NCI-H1092 treated with DMSO at 0.1 percent for 48 hours (cell line): ENCODE results near the gene ITIH4.
"Not testable (repeated sequence)": the region's sequence is repeated elsewhere in the genome, so short reads cannot be mapped to it uniquely, and the experiment has no call there.

Experiments
- DNase-seq: peaks from one replicate; lab custom pipeline; 2025; lab: John Stamatoyannopoulos, UW

The ITIH4 gene

DNA sequence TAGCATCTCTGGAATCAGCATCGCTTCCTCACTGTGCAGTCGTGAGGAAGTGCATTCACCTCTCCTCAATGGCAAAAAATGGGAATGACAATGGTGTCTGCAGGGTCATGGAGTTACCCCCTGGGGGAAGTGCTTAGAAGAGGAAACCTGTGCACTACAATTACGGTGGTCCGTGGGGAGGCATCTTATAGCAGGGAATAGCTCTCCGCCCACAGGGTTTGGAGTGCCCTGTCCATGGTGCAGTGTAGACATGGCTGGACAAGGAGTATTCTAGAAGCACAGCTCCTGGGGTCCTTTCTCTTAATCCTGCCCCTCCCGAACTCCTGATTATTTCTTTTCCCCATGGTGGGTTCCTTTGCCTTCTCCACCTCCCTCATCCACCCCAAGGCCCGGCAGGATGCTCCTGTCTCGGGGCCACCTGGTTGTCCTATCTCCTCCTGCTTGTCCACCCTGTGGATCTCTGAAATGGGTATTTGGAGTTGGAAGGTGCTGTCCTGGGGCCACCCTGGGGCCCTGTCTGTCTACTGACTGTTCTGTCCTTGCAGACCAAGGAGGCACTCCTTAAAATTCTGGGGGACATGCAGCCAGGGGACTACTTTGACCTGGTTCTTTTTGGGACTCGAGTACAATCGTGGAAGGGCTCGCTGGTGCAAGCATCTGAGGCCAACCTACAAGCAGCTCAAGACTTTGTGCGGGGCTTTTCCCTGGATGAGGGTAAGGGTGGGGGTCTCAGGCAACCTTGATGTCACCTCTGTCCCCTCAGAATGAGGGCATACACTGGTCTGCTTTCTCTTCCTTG is 47.9 kb downstream of the ITIH4 start:
- DNase-seq, result no peak

GRCh38 chr3:52781741-52782140 is 48.7 kb downstream of the ITIH4 start:
- DNase-seq, result no peak

- no peak for DNase-seq
These were observed 50.5 kb downstream of the ITIH4 start for GRCh38 chr3:52779837-52780585.

DNA sequence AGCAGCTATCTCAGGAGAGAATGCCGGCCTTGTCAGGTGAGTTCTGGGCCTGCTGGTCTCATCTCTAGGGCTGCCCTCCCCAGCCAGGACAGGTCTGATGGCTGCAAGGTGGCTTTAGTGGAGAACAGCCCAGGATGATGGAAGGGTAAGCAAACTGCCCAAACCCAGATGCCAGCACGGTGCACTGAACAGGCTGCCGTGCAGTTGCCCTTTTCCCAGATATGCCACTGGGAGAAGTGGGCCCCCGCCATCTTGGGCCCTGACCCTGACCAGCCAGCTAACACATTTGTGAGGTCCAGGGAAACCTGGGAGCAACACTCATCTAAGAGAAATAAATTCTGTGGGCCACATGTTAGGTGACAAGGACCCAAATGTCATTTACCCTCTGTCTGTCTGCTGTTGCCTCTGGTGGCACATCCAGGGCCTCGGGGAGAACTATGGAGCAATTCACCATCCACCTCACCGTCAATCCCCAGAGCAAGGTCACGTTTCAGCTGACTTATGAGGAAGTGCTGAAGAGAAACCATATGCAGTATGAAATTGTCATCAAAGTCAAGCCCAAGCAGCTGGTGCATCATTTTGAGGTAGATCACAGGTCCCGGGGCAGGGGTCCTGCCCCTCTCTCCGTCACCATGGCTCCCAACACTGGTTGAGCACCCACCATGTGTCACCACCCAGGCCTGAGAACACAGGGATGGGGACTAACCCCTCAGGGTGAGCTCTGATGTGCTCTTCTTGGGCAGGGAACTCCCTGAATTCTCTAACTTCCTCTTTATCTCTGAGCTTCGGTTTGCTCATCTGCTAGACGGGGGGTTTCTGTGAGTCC is 51.2 kb downstream of the ITIH4 start:
- DNase-seq, result no peak

DNA sequence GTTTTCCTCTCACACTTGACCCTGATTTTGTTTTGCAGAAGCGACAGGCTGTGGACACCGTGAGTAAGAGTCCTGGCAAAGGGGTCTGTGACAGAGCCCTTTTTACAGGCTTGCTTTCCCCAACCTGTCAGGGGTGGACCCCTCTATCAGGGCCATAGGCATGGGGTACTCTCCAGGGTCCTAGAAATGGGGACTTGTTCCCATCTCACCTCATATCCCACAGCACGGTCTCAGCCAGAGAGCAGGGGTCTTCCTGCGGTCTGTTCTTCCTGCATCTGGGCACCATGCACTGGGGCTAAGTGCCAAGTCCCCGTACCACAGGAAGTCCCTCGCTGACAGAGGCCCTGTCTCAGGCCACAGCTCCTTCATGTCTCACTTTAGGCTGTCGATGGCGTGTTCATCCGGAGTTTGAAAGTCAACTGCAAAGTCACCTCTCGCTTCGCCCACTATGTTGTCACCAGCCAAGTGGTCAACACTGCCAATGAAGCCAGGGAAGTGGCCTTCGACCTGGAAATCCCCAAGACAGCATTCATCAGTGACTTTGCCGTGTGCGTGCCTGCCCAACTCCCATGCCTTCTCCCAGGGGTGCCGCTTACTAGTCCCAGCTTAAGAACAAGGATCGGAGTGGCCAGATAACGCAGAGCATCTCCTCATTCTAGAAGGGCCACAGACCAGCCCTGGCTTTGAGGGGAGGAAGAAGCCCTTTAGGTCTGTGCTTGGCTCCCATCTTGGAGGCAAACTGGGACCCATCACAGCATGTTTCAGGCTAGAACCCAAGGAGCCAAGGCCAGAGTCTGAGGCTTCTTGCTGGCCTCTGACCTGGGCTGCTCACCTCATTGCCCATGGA is 52.3 kb downstream of the ITIH4 start:
- no peak for DNase-seq

DNA sequence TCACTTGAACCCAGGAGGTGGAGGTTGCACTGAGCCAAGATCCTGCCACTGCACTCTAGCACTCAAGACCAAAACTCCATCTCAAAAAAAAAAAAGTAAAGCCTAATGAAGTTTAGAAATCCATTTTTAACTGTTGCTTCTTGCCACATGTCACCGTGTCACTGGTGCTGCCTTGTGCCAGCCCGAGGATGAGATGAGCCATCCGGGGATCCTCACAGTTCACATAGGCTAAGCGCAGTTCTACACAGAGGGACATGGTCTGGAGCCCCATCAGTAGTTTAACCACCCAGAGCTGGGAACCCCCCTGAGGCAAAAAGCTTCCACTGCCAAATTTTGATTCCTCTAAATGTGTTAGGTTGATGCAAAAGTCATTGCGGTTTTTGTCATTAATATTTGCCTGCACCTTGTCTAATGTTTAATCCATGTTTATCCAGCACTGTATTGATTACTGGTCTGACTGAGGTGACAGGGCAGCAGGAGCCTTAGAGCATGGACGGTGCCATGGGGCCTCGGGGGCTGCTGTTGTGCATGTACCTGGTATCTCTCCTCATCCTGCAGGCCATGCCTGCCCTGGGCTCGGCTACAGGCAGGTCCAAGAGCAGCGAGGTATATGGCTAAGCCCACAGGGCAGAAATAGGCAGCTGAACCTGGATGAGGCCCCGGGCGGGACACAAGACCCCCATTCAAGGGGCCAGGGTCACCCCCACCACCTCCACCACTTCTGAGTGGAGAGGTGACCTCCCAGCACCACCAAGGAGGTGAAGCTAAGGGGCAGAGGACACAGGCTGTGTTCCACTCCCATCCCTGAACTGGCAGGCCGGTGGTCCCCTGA is 53.1 kb downstream of the ITIH4 start, which contains the start of gene ITIH1:
Gene ITIH1 (plus strand): TSS at position 473 of the 832 bp plus-strand sequence. CDS start 17 bp downstream, at position 490.
- no peak for DNase-seq

GRCh38 chr3:52776486-52776885 is 54.0 kb downstream of the ITIH4 start:
- DNase-seq, result not testable (repeated sequence)

- DNase-seq, result no peak
These were observed 54.6 kb downstream of the ITIH4 start for GRCh38 chr3:52775877-52776276.

DNA sequence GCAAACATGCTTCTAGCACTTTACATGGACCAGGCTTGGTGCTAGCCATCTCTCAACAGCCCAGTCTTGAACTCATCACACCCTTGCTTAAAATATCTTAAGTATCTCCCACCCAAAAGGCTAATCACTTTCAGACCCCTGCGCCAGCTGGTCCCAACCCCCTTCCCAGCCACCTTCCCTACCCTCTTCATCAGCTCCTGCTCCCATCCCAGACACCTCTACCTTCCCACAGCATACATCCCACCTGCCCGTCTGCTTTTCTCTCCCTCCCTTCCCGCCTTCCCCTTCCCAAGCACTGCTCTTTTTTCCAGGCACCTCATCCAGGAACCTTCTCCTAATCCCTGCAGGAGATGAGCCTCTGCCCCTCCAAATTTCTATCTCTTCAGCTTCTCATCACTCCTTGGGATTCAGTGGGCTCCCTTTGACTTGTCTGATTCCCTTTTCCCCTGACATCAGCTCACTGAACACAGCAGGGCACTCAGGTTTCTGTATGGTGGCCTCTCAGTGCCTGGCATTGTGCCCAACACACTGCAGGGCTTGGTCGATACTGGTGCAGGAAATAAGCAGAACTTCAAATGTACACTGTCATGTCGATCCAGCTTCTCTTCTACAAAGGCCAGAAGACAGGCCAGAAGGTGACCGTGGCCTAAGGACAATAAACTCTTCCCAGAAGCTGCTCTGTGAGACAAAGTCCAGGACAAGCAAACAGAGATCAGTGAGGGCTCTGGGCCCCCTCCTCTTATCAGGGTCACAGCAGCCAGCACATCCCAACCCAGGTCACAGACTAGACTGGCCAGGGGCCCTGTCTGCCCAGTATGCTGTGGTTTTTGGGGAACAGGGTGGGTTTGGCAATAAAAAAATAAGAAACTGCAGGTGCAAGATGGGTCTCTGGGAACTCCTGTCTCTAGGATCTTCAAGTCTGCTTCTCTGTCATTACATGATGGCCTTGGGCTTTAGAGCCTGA is 55.3 kb downstream of the ITIH4 start:
- peak; percentile 47 for DNase-seq

- DNase-seq, result no peak
These were observed 56.3 kb downstream of the ITIH4 start for GRCh38 chr3:52774066-52774713.

DNA sequence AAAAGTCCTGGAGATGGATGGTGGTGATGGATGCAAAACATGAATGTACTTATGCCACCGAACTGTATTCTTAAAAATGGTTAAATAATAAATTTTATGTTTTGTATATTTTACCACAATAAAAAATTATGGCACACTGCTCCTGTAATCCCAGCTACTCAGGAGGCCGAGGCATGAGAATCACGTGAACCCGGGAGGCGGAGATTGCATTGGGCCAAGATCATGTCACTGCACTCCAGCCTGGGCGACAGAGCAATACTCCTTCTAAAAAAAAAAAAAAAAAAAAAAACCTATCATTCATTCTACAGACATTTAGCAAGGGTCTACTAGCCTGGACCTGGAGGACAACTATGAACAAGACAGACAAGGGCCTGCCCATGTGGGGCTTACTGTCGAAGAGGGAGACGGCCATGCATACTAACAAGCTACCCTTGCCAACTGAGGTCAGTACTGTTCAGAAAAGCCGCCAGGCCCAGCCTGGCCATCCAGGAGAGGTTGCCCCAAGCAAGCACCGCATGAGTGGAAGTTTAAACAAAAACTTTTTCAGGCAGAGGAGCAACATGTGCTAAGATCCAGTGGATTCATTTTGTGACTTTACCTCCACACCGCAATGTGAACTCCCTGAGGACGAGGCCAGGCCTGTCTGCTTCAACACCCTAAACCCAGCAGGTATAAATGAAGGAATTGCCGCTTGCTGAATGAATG is 57.0 kb downstream of the ITIH4 start:
- DNase-seq, result no peak

DNA sequence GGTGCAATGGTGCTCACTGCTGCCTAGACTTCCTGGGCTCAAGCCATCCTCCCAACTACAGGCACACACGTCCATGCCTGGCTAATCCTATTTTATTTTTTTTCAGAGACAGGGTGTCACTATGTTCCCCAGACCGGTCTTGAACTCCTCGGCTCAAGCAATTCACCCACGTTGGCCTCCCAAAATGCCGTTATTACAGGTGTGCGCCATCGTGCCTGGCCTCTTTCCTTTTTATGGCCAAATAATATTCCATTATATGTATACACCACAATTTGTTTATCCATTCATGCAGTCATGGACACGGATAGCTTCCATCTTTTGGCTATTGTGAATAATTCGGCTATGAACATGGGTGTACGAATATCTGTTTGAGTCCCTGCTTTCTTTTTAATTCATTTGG is 58.8 kb downstream of the ITIH4 start:
- DNase-seq, result no peak

DNA sequence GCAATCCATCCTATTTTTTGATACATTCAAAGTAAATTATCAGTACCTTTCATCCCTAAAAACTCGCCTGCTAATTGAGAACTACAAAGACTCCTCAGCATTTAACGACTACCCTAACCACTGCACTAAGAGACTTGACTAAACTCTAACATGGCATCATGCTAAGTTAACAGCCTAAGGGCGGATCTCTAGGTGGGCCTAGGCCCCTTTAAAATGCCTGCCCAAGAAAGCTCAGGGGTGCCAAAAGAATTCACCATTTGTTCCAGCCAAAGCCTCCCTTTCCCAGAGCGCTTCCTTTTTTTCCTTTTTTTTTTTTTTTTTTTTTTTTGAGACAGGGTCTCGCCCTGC is 59.2 kb downstream of the ITIH4 start:
- DNase-seq, result no peak

DNA sequence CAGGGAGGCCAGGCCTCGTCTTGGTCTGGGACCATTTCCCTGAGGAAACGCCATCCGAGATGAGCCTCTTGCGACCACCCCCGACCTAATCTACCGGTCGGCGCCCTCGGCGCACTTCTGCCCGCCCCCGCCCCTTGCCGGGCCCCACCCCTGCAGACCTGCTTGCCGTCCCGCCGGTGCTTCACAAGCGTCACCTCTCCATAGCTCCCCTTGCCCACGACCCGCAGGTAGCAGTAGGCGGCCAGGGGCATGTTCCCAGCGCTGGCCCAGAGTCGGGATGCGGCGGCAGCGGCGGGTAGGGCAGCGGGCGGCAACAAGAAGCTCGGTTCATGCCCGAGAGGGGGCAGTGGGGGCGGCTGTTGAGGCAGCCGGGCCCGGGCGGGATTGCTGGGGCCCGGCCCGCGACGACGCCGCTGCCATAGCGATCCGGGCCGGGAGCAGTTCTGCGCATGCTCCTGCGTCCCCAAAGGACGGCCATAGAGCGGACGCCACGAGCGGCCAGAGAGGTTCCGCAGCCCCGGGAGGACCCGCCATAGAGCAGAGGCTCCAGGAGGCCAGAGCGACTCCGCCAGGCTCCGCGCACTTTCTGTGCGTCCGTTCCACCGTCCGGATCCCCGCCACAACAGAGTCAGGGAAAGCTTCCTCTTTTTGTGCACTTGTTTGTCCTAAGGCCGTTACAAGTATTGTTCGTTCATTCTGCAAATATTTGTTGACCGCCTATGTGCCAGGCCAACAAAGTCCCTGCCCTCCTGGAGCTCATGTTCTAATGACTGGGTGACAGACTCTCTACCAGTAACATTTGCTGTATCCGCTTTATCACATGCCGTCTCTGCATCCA is 59.8 kb downstream of the ITIH4 start, which contains the start of gene NEK4:
Gene NEK4 (minus strand): TSS at position 445 of the 838 bp plus-strand sequence. CDS start 194 bp downstream, at position 251.
- peak; percentile 86 for DNase-seq

DNA sequence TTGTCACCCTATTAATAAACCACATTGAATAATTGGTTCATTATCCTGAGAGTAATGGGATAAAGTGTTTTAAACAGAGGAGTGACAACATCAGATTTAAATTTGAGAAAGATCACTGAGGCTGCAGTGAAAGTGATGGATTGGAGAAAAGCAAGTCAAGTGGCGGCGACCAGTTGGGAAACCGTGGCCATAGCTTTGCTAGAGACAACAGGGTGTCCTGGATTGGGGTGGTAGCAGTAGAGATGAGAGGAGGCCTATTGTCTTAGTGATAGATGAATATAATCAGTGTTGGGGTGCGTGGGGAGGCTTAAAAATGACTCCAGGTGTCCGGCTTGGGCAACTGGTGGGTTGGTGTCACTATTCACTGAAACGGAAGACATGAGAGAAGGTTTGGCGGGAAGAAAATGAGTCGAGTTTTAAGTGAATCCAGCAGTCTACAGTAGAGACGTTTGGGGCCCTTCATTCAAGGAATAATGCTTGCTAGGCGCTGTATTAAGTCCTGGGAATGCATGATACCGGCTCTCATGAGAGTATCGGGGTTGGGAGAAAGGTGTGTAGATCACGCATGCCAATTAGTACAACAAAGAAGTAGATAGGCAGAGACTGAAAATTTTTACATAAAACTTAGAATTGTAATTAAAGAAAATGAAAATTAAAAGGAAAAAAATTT is 60.6 kb downstream of the ITIH4 start:
- DNase-seq, result no peak

DNA sequence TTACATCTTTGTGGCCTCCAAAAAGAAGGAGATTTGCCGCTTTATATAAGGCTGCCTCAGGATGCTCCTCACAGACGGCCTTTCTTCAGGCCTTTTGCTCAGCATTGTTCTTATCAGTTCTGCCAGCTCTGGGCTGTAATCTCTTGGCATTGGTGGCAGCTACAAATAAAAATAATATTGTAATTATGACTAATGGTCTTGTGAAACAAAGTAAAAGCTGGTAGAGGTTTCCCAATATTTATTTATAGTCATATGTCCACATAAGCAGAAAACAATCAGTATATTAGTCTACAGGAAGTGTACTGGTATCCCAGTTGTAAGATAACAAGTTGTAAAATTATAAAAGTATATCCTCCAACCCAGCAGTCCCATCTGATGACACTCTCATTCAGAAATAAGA is 67.0 kb downstream of the ITIH4 start:
- no peak for DNase-seq
